HUES64 (cell line): ENCODE results near the gene JPT1.

Experiments
- H3K27ac ChIP-seq: 2 replicates; pipeline ENCODE4 v1.7.0; 2013; ENCODE audit warnings: low read depth, low read length, inconsistent platforms
- H3K27me3 ChIP-seq: 2 replicates; pipeline ENCODE4 v1.6.1; 2013; ENCODE audit warnings: mild to moderate bottlenecking, low read length; ENCODE audit not compliant: insufficient read depth
- H3K36me3 ChIP-seq: 2 replicates; pipeline ENCODE4 v1.6.1; 2013; ENCODE audit warnings: mild to moderate bottlenecking, low read length; ENCODE audit not compliant: insufficient read depth
- H3K4me1 ChIP-seq: 2 replicates; pipeline ENCODE4 v1.6.1; 2013; ENCODE audit warnings: mild to moderate bottlenecking, low read length, moderate library complexity; ENCODE audit not compliant: insufficient read depth
- H3K4me3 ChIP-seq: 2 replicates; pipeline ENCODE4 v1.5.1; 2013; ENCODE audit warnings: mild to moderate bottlenecking, low read length, moderate library complexity
- H3K9ac ChIP-seq: 2 replicates; pipeline ENCODE4 v1.6.1; 2013; ENCODE audit warnings: mild to moderate bottlenecking, low read depth, low read length
- H3K9me3 ChIP-seq: 2 replicates; pipeline ENCODE4 v1.6.1; 2013; ENCODE audit warnings: low read depth, low read length; ENCODE audit not compliant: insufficient read depth
- WGBS: fragments of 150-250, 120-280 bp; methylation state at CpG from one replicate; pipeline ENCODE4 v1.1.7; 2013; ENCODE audit warnings: missing lambda C conversion rate; 5-methylcytosine and 5-hydroxymethylcytosine counted together

Gene JPT1

DNA sequence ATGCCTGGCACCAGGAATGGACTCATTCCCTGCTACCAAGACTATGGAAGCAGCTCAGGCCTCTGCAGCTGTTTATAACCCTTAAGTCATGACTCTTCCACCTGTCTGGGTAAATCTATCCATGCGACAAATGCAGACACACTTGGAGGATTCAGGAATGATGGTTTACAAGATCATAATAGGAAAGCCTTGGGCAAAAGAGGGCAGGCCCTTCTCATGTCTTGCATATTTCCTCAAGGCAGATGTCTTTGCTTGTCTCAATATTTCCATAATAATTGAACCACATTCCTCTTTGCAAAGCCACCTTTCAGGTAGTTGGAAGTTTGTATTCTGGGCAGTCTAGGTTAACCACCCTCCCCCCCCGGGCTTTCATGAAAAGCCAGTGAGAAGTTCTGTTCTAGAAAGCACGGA is 884 bp upstream of the JPT1 start:
- H3K9ac ChIP-seq, result 0 out of 2 replicates have a peak overlapping the region, but pooled peaks have one; percentile 0
- no peaks in the 10 kb centered on the region for H3K27me3 ChIP-seq
- H3K4me1 ChIP-seq, result peaks cover 23% of the 10 kb centered on the region
- H3K4me3 ChIP-seq, result peak overlapping the region; percentile 45
- WGBS, result 78% methylated on average over 2 of the region's 3 CpGs
- peak overlapping the region; percentile 68; the same call in 1 of the 2 replicates for H3K27ac ChIP-seq
- no peaks in the 10 kb centered on the region for H3K9me3 ChIP-seq
- no peaks in the 10 kb centered on the region for H3K36me3 ChIP-seq

DNA sequence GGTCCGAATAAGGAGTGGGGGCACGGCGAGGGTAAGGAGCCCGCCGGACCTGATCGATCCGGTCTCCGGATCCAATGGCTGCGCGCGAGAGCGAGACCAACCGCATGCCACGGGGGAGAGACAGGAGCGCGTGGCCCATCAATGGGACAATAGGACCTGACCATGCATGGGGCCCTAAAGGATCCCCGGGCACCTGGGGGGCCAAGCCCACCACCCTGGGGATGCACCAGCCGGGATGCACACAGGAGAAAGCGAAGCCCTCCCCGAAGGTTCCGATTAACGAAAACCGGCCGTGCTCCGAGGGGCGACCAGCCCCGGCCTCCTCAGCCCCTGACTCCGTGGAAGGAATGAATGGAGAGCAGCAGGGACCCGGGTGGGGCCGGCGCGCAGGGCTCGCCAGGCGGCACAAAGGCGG is 525 bp downstream of the JPT1 start:
- H3K9me3 ChIP-seq, result no peaks in the 10 kb centered on the region
- H3K4me3 ChIP-seq, result peak overlapping the region; percentile 94
- H3K36me3 ChIP-seq, result peaks cover 9% of the 10 kb centered on the region
- WGBS, result under 1% methylated on average over 35 of the region's 35 CpGs
- no peaks in the 10 kb centered on the region for H3K27me3 ChIP-seq
- peak overlapping the region; percentile 78 for H3K27ac ChIP-seq
- peaks cover 23% of the 10 kb centered on the region for H3K4me1 ChIP-seq
- peak overlapping the region; percentile 95 for H3K9ac ChIP-seq

DNA sequence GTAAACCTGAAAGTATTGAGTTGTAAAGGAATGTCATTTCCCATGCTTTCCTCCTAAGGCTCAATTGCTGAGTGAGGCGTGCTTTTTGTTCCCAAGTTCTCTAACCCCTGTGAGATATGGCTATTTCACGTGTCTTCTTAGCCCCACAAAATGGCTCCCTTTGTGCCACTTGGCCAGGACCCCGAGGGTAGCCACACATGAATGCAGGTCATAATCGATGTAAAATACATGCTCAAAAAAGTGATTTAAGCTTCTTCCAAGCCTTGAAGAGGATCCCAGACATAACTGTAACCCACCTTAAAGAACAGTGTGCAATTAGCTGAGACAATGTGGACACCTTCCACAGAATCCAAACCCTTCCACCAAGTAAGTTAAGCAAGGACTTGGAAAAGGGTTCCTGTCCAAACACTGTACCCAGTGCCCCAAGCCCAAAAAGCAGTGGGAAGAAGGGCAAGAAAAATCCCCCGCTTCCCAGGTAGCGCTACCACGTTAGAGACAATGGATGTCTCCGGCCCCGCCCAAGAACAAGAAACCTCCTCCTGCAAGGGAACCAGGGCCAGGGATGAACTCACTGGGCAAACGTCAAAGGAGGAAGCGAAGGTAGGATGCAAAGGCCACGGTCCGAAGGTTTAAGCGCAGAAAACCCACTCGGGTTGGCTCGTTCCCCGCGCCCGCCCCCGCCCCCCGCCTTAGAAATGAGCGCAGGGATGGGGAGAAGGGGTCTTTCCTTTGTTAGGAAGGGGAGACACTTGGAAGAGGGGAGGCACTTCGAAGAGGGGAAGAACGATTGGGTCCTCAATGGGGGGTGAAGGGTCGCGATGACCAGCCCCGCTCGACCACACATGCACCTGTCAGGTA is 1.2 kb downstream of the JPT1 start:
- peaks cover 23% of the 10 kb centered on the region for H3K4me1 ChIP-seq
- H3K9me3 ChIP-seq, result no peaks in the 10 kb centered on the region
- H3K9ac ChIP-seq, result peak overlapping the region; percentile 95
- H3K27ac ChIP-seq, result peak overlapping the region; percentile 78
- under 1% methylated on average over 28 of the region's 28 CpGs for WGBS
- H3K4me3 ChIP-seq, result peak overlapping the region; percentile 94
- no peaks in the 10 kb centered on the region for H3K27me3 ChIP-seq
- H3K36me3 ChIP-seq, result peaks cover 15% of the 10 kb centered on the region

DNA sequence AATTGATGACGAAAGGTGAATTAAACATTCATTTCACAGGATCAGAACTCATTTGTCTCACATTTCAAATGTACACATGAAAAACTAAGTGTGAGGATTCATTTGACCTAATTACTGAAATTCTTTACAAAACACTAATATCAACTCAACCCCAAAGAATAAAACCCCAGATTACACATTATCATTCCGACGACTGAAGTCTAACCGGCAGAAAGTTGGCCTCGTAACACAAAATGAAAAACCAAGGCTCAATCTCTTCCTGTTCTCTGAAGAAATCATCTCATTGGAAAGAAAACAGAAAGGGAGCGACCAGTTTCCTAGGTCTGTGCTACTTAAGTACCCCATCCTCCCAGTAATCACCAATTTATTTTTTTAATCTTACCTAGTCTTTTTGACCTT is 1.8 kb downstream of the JPT1 start:
- Histone ChIP-seq H3K9me3 (no peaks in the 10 kb centered on the region), H3K36me3 (peaks cover 21% of the 10 kb centered on the region), H3K9ac (peak overlapping the region; percentile 95), H3K27me3 (no peaks in the 10 kb centered on the region), H3K27ac (peak overlapping the region; percentile 71; the same call in 1 of the 2 replicates), H3K4me1 (peaks cover 23% of the 10 kb centered on the region), H3K4me3 (peak overlapping the region; percentile 94)
- WGBS, result 17% methylated on average over 5 of the region's 6 CpGs

DNA sequence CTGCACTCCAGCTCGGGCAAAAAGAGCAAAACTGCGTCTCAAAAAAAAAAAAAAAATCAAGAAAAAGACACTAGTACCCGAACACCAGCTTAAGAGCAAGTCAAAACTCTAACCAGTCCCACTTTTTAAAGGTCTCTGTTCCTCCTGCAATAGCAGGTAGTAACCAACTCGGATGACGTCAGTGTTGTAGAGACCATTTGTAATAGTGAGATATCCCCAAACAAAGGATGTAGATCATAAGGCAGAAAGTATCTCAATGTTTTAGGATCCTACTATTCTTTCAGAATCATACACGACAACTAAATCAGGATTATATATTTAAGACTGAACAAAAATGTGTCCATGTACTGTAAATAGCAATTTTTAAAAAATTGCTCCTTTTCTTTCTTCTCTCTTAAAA is 2.4 kb downstream of the JPT1 start:
- Histone ChIP-seq H3K4me3 (peak overlapping the region; percentile 94), H3K36me3 (peaks cover 27% of the 10 kb centered on the region), H3K9ac (peak overlapping the region; percentile 95; the same call in 1 of the 2 replicates), H3K27me3 (no peaks in the 10 kb centered on the region), H3K27ac (no peak overlapping the region), H3K9me3 (no peaks in the 10 kb centered on the region), H3K4me1 (peaks cover 23% of the 10 kb centered on the region)
- 72% methylated on average over 3 of the region's 6 CpGs for WGBS

DNA sequence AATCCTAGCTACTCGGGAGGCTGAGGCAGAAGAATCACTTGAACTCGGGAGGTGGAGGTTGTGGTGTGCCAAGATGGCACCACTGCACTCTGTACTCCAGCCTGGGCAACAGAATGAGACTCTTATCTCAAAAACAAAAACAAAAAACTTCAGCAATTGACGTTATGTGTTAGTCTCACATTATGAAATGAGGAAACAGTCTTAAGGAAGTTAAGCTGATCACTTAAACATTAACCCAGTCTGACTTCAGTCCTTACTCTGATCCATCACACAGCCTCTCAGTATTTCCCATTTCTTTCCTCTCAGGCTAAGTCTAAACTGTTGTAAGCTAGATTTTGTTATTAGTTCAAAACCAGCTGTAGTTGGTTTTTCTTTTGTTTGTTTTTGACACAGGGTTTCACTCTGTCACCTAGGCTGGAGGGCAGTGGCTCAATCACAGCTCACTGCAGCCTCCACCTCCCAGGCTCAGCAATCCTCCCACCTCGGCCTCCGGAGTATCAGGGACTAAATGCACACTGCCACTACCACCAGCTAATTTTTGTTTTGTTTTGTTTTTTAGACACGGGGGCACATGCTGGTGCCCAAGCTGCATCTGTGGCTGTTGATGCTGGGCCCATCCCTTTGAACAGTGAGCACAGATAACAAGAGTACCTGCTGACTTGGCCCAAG is 6.3 kb downstream of the JPT1 start:
- Histone ChIP-seq H3K9ac (no peak overlapping the region), H3K27me3 (no peaks in the 10 kb centered on the region), H3K4me3 (no peak overlapping the region), H3K27ac (no peak overlapping the region), H3K4me1 (peaks cover 13% of the 10 kb centered on the region), H3K9me3 (no peaks in the 10 kb centered on the region), H3K36me3 (peaks cover 66% of the 10 kb centered on the region)
- WGBS, result 98% methylated on average over 6 of the region's 6 CpGs

DNA sequence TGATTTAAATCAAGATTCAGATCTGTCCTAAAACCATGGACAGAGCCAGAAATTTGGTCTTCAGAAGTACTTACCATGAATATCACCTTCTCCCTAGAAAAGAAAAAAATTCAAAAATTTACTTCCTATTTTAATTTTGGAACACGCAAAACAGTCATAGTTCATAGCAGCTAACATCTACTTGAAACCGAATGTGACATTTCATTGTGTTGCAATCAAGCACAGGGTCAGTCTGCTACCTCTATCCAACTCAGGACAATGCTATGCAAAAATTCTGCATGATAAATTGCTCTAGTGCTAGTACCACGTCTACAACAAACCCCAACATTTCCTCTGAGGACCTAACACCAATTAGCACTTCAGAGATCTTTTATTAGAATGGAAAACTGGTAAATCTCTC is 7.7 kb downstream of the JPT1 start:
- Histone ChIP-seq H3K27ac (no peak overlapping the region), H3K9ac (no peak overlapping the region), H3K36me3 (peaks cover 79% of the 10 kb centered on the region), H3K27me3 (no peaks in the 10 kb centered on the region), H3K4me1 (no peaks in the 10 kb centered on the region), H3K9me3 (no peaks in the 10 kb centered on the region), H3K4me3 (no peak overlapping the region)
- 92% methylated on average over 3 of the region's 3 CpGs for WGBS

DNA sequence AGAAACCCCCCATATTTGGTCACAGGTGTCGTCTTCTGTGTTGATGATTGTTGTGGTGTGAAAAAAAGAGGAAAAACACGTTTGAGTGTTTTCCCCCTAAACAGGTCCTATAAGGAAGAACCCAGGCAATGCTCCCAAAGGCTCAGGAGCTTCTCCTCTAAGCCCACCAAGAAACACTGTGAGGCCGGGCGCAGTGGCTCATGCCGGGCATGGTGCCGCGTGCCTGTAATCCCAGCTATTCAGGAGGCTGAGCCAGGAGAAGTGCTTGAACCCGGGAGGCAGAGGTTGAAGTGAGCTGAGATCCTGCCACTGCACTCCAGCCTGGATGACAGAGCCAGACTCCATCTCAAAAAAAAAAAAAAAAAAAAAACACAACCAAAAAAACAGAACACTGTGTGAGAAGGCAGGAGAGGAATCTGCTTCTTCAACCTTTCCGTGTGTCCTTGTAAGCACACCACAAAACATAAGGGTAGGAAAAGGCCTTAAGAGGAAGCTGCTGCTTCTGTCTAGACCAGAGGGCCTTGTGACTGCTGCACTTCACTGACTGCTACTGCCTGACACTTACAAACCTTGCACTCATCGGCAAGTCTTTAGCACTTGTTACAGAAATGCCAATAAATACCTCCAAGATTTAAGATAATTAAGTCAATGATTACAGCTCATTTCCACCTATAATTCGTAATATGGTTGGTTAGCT is 9.3 kb downstream of the JPT1 start:
- H3K9me3 ChIP-seq, result no peaks in the 10 kb centered on the region
- no peak overlapping the region for H3K9ac ChIP-seq
- H3K27me3 ChIP-seq, result no peaks in the 10 kb centered on the region
- 97% methylated on average over 11 of the region's 11 CpGs for WGBS
- peaks cover 94% of the 10 kb centered on the region for H3K36me3 ChIP-seq
- H3K4me3 ChIP-seq, result no peak overlapping the region
- H3K4me1 ChIP-seq, result no peaks in the 10 kb centered on the region
- H3K27ac ChIP-seq, result no peak overlapping the region

DNA sequence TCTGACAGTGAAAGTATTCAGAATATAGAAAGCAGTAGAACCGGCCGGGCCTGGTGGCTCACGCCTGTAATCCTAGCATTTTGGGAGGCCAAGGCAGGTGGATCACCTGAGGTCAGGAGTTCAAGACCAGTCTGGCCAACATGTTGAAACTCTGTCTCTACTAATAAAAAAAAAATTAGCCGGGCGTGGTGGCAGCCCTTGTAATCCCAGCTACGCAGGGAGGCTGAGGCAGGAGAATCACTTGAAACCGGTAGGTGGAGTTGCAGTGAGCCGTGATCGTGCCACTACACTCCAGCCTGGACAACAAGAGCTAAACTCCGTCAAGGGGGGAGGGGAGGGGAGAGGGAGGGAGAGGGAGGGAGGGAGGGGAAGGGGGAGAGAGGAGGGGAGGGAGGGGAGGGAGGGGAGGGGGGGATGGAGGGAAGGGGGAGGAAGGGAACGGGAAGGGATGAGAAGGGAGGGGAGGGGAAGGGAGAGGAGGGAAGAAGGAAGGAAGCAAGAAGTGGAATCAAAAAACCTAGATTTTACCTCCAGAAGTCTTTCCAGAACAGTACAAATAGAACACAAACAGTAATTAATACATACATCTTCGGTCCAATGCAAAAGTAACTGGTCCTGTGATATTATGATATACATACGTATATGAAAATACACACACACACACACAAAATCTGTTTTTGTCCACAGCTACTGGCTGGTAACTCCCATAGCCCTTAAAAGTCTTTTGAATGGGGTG is 11.9 kb downstream of the JPT1 start:
- Histone ChIP-seq H3K4me3 (no peak overlapping the region), H3K9ac (no peak overlapping the region), H3K27ac (no peak overlapping the region), H3K27me3 (no peaks in the 10 kb centered on the region), H3K9me3 (no peaks in the 10 kb centered on the region), H3K36me3 (peaks cover 97% of the 10 kb centered on the region), H3K4me1 (no peaks in the 10 kb centered on the region)
- WGBS, result 96% methylated on average over 11 of the region's 13 CpGs

DNA sequence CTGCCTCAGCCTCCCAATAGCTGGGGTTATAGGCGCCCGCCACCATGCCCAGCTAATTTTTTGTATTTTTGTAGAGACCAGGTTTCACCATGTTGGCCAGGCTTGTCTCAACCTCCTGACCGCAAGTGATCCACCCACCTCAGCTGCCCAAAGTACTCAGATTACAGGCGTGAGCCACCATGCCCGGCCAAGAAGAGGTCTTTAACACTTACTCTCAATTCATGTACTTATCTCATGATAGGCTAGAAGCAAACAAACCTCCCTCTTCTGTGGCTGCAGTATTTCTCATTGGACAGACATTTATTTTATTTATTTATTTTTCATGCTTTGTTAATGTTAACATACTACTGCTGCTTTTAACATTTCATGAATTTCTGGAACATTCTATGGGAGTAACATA is 15.8 kb downstream of the JPT1 start:
- H3K9ac ChIP-seq, result no peak overlapping the region
- H3K4me3 ChIP-seq, result no peak overlapping the region
- H3K36me3 ChIP-seq, result peaks cover 88% of the 10 kb centered on the region
- no peaks in the 10 kb centered on the region for H3K27me3 ChIP-seq
- WGBS, result 95% methylated on average over 5 of the region's 5 CpGs
- no peaks in the 10 kb centered on the region for H3K9me3 ChIP-seq
- H3K27ac ChIP-seq, result no peak overlapping the region
- no peaks in the 10 kb centered on the region for H3K4me1 ChIP-seq
